Limb (tissue), 2 donors: Measurements from ENCODE around the gene MINDY4B.
A peak's percentile ranks its signal among the peaks of the same experiment; 100 is the strongest.

ENCODE experiments used
- DNase-seq, 2 donors: peaks; one replicate each; pipeline ENCODE4 v3.0.0-alpha.2; 2016; ENCODE audit errors: extremely low spot score in 2 of 2

MINDY4B gene

GRCh38 chr3:150905339-150905738, at the start of gene MINDY4B:
TSS of gene MINDY4B (minus strand) at chr3:150905439. CDS start at chr3:150905439, 0 bp downstream.
- DNase-seq: no peak

GRCh38 chr3:150951923-150952322, 46.7 kb upstream of the MINDY4B start:
- DNase-seq: no peak

- DNase-seq: no peak
Observed at GRCh38 chr3:150945226-150946032, 40.2 kb upstream of the MINDY4B start.

- DNase-seq: no peak
Observed at GRCh38 chr3:150942221-150942620, 37.0 kb upstream of the MINDY4B start.

DNA sequence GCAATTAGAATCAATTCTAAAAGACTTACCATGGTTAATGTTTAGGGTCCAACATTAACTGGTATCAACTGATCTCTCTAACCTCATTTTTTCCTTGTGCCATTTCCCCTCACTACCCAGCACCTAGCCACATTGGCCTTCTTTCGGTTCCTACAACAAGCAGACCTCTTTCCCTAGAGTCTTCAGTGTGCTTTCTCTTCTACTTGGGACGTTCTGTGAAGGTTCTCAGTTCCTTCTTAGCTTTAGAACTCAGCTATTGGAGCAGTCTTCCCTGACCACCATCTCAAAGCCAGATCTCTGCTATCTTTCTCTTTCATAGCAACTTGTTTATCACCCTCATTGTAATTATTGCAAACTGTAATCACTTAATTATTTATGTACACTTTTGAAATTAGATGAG, 31.5 kb upstream of the MINDY4B start:
- no peak for DNase-seq

DNA sequence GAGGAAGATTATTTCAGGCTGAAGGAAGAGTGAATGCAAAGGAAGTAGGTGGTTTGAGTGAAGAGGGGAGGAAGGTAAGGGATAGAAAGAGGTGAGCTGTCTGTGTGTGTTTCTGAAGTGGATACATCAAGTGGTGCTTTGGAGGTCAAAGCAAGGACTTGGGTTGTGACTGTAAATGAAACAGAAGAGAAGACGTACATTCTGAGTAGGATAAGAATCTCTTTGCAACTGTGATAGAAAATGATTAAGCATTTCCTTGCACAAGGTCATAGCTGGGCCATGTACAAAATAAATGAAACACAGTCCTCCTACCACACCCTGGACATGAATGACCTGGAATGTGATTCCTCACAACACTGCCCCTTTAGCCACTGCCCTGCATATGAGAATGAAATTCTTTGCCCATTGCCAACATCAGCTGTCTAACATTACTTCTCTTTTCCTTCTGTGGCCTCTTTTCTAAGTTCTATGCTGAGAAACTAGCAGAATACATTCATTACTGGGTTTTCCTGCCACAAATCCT, 28.3 kb upstream of the MINDY4B start:
- no peak for DNase-seq

DNA sequence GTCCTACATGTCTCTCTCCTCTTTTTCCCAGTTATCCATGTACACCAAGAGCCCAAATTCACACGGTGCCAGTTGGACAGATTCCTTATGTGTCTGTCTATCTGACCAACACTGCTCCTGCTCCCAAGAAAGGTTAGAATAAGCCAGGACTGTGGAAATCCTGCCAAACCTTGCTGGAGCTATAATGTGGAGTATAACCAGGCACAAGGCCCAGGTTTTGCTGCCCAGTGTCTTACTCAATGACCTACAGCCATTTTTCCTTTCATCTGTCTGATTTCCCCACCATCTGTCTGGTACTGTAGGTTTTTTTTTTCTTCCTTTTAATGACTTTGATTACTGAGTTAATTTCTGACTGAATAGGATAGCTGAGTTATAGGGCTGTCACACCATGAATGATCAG, 26.5 kb upstream of the MINDY4B start:
- DNase-seq: no peak

DNA sequence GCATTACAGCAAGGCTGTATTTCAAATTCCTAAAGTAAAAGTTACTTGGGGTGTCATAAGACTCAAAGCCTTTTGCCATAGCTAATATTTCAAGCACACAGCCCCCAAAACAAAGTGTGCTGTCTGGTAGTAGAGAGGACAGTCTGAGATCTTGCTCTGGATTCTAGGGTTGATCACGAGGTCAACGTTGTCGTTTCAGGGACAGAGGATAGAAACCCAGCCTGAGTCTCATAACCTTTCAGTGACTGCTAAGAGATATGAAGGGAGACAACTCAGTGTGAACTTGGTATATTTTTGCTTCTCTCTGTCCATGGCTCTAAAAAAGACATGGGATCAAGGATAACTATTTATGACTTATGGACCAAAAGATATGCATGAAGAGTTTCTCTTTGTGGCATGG, 25.6 kb upstream of the MINDY4B start:
- no peak for DNase-seq

- DNase-seq: no peak
Observed at GRCh38 chr3:150928234-150928633, 23.0 kb upstream of the MINDY4B start.

DNA sequence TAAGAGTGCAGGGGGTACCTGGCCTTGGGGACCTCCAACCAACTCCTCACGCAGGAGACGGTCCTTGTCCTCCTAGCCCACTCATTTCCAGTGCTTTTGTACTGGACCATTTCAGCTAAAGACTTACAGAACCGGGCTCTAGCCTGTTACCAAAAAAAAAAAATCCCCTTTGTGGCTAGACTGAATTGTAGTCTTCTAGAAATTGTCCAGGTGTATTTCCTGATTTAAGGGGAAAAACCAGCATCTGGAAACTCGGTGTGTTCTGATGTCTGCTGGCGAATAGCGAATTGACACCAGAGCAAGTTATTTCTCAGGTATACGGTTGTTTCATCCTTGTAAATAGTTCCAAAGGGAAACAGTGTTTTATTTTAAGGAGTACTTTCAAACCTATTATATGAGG, 21.1 kb upstream of the MINDY4B start:
- no peak for DNase-seq

DNA sequence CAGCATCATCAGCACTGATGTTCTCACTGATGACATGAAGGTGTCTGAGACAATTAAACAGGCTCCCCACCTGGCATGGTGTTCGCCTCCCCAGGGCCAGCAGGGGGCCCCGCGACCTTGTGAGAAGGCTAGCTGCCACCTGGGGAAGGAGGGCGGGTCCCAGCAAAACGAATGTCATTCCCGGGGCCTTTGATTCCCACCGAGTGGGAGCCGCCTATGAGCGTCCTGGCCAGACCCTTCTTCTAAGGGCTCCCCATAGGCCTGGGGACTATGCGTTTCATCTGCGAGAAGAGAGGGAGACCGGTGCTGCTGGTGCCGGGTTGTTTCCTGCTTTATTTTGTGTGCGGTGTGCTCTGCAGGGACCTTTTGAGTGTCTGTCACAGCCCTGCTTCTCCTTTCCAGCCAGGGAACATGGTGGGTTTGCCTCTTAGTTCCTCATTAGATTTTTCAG, 20.5 kb upstream of the MINDY4B start:
- peak in 1 of 2 donors; percentile 58 for DNase-seq

DNA sequence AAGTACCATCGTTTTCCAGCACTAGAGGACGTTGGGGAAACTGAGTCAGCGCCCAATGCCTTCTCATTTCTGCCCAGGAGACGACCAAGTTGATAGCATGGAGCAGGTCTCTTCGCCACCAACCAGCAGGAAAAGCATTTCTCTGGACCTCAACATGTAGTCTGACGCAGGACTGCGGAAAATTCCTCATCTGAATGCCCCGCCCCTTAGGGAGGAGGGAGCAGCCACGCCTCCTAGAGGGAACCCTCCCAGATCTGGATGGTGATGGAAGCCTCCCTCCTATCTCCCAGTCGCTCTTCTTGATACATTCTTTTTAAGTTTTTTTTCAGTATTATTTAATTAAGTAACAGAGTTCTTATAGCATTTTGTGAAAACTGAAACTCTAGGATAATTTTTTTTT, 17.4 kb upstream of the MINDY4B start:
- DNase-seq: no peak

DNA sequence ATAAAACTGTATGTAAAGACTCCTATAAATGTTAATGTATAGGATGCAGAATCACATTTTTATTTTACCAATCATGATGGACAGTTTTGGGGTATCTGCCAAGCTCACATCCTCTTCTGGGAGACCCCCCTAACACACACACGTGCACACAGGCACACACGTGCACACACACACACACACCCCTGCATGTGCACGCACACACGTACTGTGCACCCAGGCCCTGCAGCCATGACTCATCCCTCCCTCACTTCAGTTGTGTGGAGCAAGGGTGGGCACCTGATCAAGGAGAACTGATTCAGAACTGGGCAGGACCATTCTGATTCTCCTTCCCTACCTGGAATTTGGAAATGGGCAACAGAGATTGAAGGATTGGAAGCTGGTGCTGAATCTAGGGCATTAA, 16.0 kb upstream of the MINDY4B start:
- no peak for DNase-seq

GRCh38 chr3:150920236-150920635, 15.0 kb upstream of the MINDY4B start:
- DNase-seq: no peak

GRCh38 chr3:150917951-150918350, 12.7 kb upstream of the MINDY4B start:
- no peak for DNase-seq

- peak in 1 of 2 donors; percentile 68 for DNase-seq
Observed at GRCh38 chr3:150913133-150913922, 8.1 kb upstream of the MINDY4B start.

DNA sequence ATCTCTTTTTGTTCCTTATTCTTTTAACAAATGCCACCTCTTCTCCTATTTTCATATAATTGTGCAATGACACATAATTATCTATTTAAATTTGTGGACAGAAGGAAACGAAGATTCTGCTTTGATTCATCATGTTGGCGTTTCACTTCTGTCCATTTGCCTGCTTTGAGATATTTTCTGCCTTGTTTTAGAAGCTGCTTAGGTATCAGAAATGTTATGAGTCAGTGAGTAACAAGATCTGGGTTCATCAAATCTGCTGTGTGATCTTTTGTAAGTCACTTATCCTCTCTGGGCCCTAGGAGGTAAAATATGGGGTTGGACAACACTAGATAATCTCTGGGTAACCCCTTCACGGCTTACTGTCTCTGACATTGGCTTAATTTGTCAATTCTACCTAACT, 7.3 kb upstream of the MINDY4B start:
- no peak for DNase-seq

- peak in 1 of 2 donors; percentile 33 for DNase-seq
Observed at GRCh38 chr3:150911771-150912170, 6.5 kb upstream of the MINDY4B start.

GRCh38 chr3:150906461-150906860, 1.2 kb upstream of the MINDY4B start:
- DNase-seq: no peak

DNA sequence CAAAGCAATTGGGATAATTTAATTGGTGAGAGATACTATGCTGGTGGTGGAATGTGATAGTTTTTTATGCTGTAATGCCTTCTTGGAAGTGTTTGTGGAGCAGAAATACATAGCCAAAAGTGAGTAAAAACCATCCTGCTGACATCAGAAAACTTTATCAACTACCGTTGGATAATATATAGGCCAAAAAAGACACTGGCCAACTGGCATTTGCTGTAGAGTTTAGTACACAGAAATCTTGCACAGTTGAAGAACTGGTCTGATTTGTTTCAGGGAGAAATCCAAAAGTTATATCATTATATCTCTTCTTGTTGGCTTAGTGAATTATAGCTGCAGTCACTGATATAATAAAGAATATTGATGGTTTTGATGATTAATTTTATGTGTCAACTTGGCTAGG, 507 bp upstream of the MINDY4B start:
- no peak for DNase-seq

DNA sequence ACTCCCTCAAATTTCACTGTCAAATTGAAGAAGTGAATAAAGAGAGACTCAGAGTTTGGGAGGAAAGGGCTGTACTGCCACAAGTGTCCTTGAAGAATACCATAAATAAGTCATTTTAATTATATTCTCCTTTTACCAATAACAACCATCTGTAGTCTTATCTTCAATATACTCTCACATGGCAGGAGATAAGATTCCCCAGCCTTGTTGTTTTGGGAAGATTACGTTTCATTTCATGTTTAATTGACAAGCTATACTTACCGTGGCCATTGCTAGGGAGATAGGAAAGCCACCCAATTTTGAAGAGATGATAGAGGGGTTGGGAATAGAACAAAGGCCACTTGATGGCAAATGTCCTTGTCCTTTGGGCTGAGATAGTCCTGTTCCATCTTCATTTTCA, 2.3 kb downstream of the MINDY4B start:
- DNase-seq: no peak

DNA sequence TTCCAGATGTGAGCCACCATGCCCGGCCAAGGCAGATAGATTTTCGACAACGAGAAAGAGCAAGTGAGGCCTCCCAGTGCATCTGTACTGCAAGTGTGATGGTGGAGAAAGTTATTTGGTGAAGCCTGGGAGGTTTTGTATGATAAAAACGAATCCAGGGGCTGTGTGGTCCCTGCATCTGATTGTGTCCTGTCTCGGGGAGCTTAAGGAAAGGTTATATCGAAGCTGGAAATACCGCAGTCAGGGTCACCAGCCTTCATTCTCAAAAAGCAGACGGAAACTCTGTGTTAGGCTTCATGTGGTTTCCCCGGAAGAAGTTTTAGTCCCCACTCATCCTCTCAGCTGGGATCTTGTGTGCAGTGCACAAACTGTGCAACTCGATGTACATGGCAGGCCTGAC, 3.4 kb downstream of the MINDY4B start:
- no peak for DNase-seq
